IMR-90 (cell line): ENCODE results near the gene SAMD8. TPM values are rescaled to one million over a fixed set of nuclear protein-coding genes. Genes with fewer than 3 reads are reported as not detected.

Source experiments
- ATAC-seq: fragments of 200-7000 bp; cut with Tn5 transposase; 2 replicates; pipeline ENCODE4 v1.9.1; 2020; ENCODE audit warnings: low read depth, mild to moderate bottlenecking, moderate library complexity
- BruUV-seq: library from RNA; stranded (reverse); fragments of 400-500 nt; replicated peaks from 2 replicates; lab custom pipeline; 2021; lab: Mats Ljungman, UMichigan
- CTCF ChIA-PET: fragments of 300-600 bp; formaldehyde crosslinking; extraction: SDS; loops from one replicate; lab custom pipeline; 2021; ENCODE audit warnings: antibody characterized with exemption; lab: Yijun Ruan, JAX
- POLR2A ChIA-PET: fragments of 300-600 bp; sonication (Branson Sonifier 250); formaldehyde crosslinking; loops from one replicate; lab custom pipeline; 2022; ENCODE audit warnings: antibody characterized with exemption; ENCODE audit not compliant: unreplicated experiment; lab: Charles Lee
- DNase-seq: peaks from one replicate; pipeline ENCODE4 v3.0.0; 2013
- H2AFZ ChIP-seq: replicated peaks from 2 replicates; pipeline ENCODE3; 2013; ENCODE audit warnings: low read length, mild to moderate bottlenecking; ENCODE audit not compliant: poor library complexity
- H2AK5ac ChIP-seq: 2 replicates; pipeline ENCODE4 v1.6.1; 2013; ENCODE audit warnings: low read depth, low read length, inconsistent platforms
- H2AK9ac ChIP-seq: replicated peaks from 2 replicates; pipeline ENCODE3; 2013; ENCODE audit warnings: mild to moderate bottlenecking, low read depth, low read length, moderate library complexity; ENCODE audit not compliant: poor library complexity
- H2BK120ac ChIP-seq: 2 replicates; pipeline ENCODE4 v1.6.1; 2013; ENCODE audit warnings: low read depth, low read length, inconsistent platforms
- H2BK15ac ChIP-seq: 3 replicates; pipeline ENCODE4 v1.6.1; 2013; ENCODE audit warnings: low read depth, low read length, inconsistent platforms
- H2BK20ac ChIP-seq: 2 replicates; pipeline ENCODE4 v1.6.1; 2013; ENCODE audit warnings: low read depth, mild to moderate bottlenecking, inconsistent platforms, low read length, moderate library complexity
- H2BK5ac ChIP-seq: 2 replicates; pipeline ENCODE4 v1.6.1; 2013; ENCODE audit warnings: mild to moderate bottlenecking, low read depth, low read length, inconsistent platforms; ENCODE audit not compliant: poor library complexity, severe bottlenecking
- H3K14ac ChIP-seq: replicated peaks from 2 replicates; pipeline ENCODE4 v1.6.1; 2013; ENCODE audit warnings: low read depth, low read length, inconsistent platforms
- H3K18ac ChIP-seq: 2 replicates; pipeline ENCODE4 v1.6.1; 2013; ENCODE audit warnings: low read depth, low read length, control low read depth
- H3K23ac ChIP-seq: 2 replicates; pipeline ENCODE4 v1.6.1; 2013; ENCODE audit warnings: low read depth, low read length, inconsistent platforms
- H3K27ac ChIP-seq: 2 replicates; pipeline ENCODE4 v1.5.1; 2013; ENCODE audit warnings: mild to moderate bottlenecking, control low read depth, low read length; ENCODE audit not compliant: insufficient read depth
- H3K27me3 ChIP-seq: 2 replicates; pipeline ENCODE4 v1.6.1; 2013; ENCODE audit warnings: low read length; ENCODE audit not compliant: control insufficient read depth, insufficient read depth
- H3K36me3 ChIP-seq: 2 replicates; pipeline ENCODE4 v1.6.1; 2013; ENCODE audit warnings: low read length, mixed read lengths; ENCODE audit not compliant: control insufficient read depth, insufficient read depth
- H3K4ac ChIP-seq: 2 replicates; pipeline ENCODE4 v1.6.1; 2013; ENCODE audit warnings: low read depth, low read length, inconsistent platforms
- H3K4me1 ChIP-seq: 2 replicates; pipeline ENCODE4 v1.6.1; 2013; ENCODE audit warnings: low read length, mixed read lengths; ENCODE audit not compliant: control insufficient read depth, insufficient read depth
- H3K4me2 ChIP-seq: 2 replicates; pipeline ENCODE4 v1.6.1; 2013; ENCODE audit warnings: low read depth, mild to moderate bottlenecking, control low read depth, low read length, moderate library complexity
- H3K4me3 ChIP-seq: 2 replicates; pipeline ENCODE4 v1.5.1; 2013; ENCODE audit warnings: low read depth, mild to moderate bottlenecking, control low read depth, low read length, moderate library complexity; ENCODE audit not compliant: insufficient read depth
- H3K56ac ChIP-seq: 2 replicates; pipeline ENCODE4 v1.6.1; 2013; ENCODE audit warnings: low read length, inconsistent platforms; ENCODE audit not compliant: insufficient read depth; ENCODE audit errors: extremely low read depth
- H3K79me1 ChIP-seq, 2 experiments: 2 replicates each; pipeline ENCODE4 v1.6.1; 2013; ENCODE audit warnings: low read length in 2 of 2, inconsistent platforms in 1 of 2, low read depth in 1 of 2
- H3K9ac ChIP-seq: 2 replicates; pipeline ENCODE4 v1.6.1; 2013; ENCODE audit warnings: low read depth, low read length, control low read depth
- H3K9me1 ChIP-seq: 2 replicates; pipeline ENCODE4 v1.6.1; 2013; ENCODE audit warnings: low read length, inconsistent platforms; ENCODE audit not compliant: insufficient read depth
- H3K9me3 ChIP-seq: 2 replicates; pipeline ENCODE4 v1.6.1; 2013; ENCODE audit warnings: low read length; ENCODE audit not compliant: control insufficient read depth, insufficient read depth
- H4K20me1 ChIP-seq: 2 replicates; pipeline ENCODE4 v1.6.1; 2013; ENCODE audit warnings: low read length, inconsistent platforms; ENCODE audit not compliant: insufficient read depth
- H4K5ac ChIP-seq: 2 replicates; pipeline ENCODE4 v1.6.1; 2013; ENCODE audit warnings: mild to moderate bottlenecking, low read depth, low read length, control low read depth
- H4K8ac ChIP-seq, 2 experiments: 2 replicates each; pipeline ENCODE4 v1.6.1; 2013; ENCODE audit warnings: low read depth in 2 of 2, low read length in 2 of 2, control low read depth in 1 of 2, inconsistent platforms in 1 of 2
- H4K91ac ChIP-seq: 2 replicates; pipeline ENCODE4 v1.6.1; 2013; ENCODE audit warnings: low read depth, low read length, inconsistent platforms; ENCODE audit not compliant: insufficient read depth
- BHLHE40 ChIP-seq: fragments of 150-350 bp; IDR thresholded peaks from 2 replicates; pipeline ENCODE4 v1.6.1; 2016; ENCODE audit warnings: mild to moderate bottlenecking, low read depth, low read length
- ELK1 ChIP-seq: fragments of 150-350 bp; IDR thresholded peaks from 2 replicates; pipeline ENCODE4 v1.6.1; 2016; ENCODE audit warnings: low read depth, mild to moderate bottlenecking, low read length, moderate library complexity, borderline replicate concordance
- FOS ChIP-seq: fragments of 150-350 bp; IDR thresholded peaks from 2 replicates; pipeline ENCODE4 v1.6.1; 2016; ENCODE audit warnings: low read depth, low read length
- MAFK ChIP-seq: IDR thresholded peaks from 2 replicates; pipeline ENCODE4 v1.6.1; 2012; ENCODE audit warnings: low read depth, low read length, improper control_type of control experiment
- MAZ ChIP-seq: IDR thresholded peaks from 2 replicates; pipeline ENCODE4 v1.6.1; 2012; ENCODE audit warnings: low read depth, mild to moderate bottlenecking, low read length, improper control_type of control experiment, moderate library complexity, borderline replicate concordance
- RCOR1 ChIP-seq: IDR thresholded peaks from 2 replicates; pipeline ENCODE4 v1.6.1; 2012; ENCODE audit warnings: mild to moderate bottlenecking, low read length, improper control_type of control experiment; ENCODE audit not compliant: insufficient replicate concordance
- RFX5 ChIP-seq: IDR thresholded peaks from 2 replicates; pipeline ENCODE4 v1.8.0; 2012; ENCODE audit warnings: low read depth, mild to moderate bottlenecking, low read length, moderate library complexity
- USF2 ChIP-seq: fragments of 150-350 bp; IDR thresholded peaks from 2 replicates; pipeline ENCODE4 v1.6.1; 2017; ENCODE audit warnings: mild to moderate bottlenecking, antibody characterized with exemption, low read length, low read depth
- WGBS, 2 experiments: methylation state at CpG; one replicate each; pipeline versions ENCODE4 v1.1.5 to v1.1.7; 2013; ENCODE audit warnings: missing lambda C conversion rate in 2 of 2; ENCODE audit not compliant: insufficient read length in 1 of 2; ENCODE audit errors: extremely low coverage in 2 of 2; 5-methylcytosine and 5-hydroxymethylcytosine counted together
- dilution Hi-C: fragments of 300-500 bp; cut with HindIII; formaldehyde crosslinking; loops from one replicate; pipeline ENCODE4 v1.14.3; 2018; ENCODE audit warnings: low sequenced_read_pairs; ENCODE audit not compliant: unreplicated experiment
- in situ Hi-C: fragments of 300-500 bp; cut with MboI; formaldehyde crosslinking; loops from 3 replicates; pipeline ENCODE4 v1.14.3; 2019; ENCODE audit warnings: low sequenced_read_pairs, inconsistent platforms, mixed read lengths
- intact Hi-C: fragments of 100-400 bp; cut with micrococcal nuclease; formaldehyde crosslinking; loops from 2 replicates; pipeline ENCODE4 v1.10.0; 2022
- polyA plus RNA-seq, 3 experiments: library from polyadenylated mRNA; depleted of rRNA; stranded (reverse); fragments of >200 nt; gene quantifications; 2 replicates each; pipeline ENCODE4 v1.2.3, GENCODE V29; 2012; ENCODE audit warnings: low replicate concordance in 1 of 3
- total RNA-seq: library from RNA; depleted of rRNA; stranded (reverse); fragments of >200 nt; gene quantifications from 2 replicates; pipeline ENCODE4 v1.2.3, GENCODE V29; 2012

SAMD8 gene
- total and polyA plus RNA-seq, 2 of the 4 experiments (the other 2 are of a cell fraction), result 10.1 to 28.7 TPM

GRCh38 chr10:75181073-75181472 is 69.6 kb downstream of the SAMD8 start:
- Histone ChIP-seq H4K91ac (no peak overlapping the region), H2AK5ac (no peak overlapping the region), H3K4me2 (peak overlapping the region; percentile 26; the same call in 1 of the 2 replicates), H2BK120ac (no peak overlapping the region), H4K5ac (no peak overlapping the region), H3K23ac (0 out of 2 replicates have a peak overlapping the region, but pooled peaks have one; percentile 7), H2AK9ac (no peak overlapping the region), H3K27ac (peak overlapping the region; percentile 33; the same call in 1 of the 2 replicates), H2AFZ (no peak overlapping the region), H3K27me3 (no peaks in the 10 kb centered on the region), H3K9ac (no peak overlapping the region), H3K56ac (no peak overlapping the region), H2BK20ac (no peak overlapping the region; the same call in 1 of the 2 replicates), H2BK5ac (peak overlapping the region; percentile 57), H4K8ac (no peak overlapping the region), H2BK15ac (no peak overlapping the region), H3K9me1 (0 out of 2 replicates have a peak, but pooled peaks cover under 1% of the 10 kb centered on the region), H3K4me3 (no peak overlapping the region), H3K14ac (no peak overlapping the region), H3K4ac (no peak overlapping the region; the same call in 1 of the 2 replicates), H3K9me3 (no peaks in the 10 kb centered on the region), H3K18ac (0 out of 2 replicates have a peak overlapping the region, but pooled peaks have one; percentile 6), H3K4me1 (peaks cover 12% of the 10 kb centered on the region), H4K20me1 (0 out of 2 replicates have a peak, but pooled peaks cover 4% of the 10 kb centered on the region), H3K79me1 (peaks cover 6 to 30% of the 10 kb centered on the region in 2 experiments; a peak in 3 of 4 replicates), H3K36me3 (peaks cover 10% of the 10 kb centered on the region)
- in situ Hi-C loops, result no loop called here
- DNase-seq (peak; percentile 12), ATAC-seq (no peak)
- dilution Hi-C loops, result no loop called here
- no peak for TF ChIP-seq BHLHE40
- no peak for TF ChIP-seq MAZ
- TF ChIP-seq ELK1, result no peak
- TF ChIP-seq MAFK, result peak; percentile 73
- no peak for TF ChIP-seq RCOR1
- TF ChIP-seq RFX5, result no peak
- TF ChIP-seq FOS, result no peak
- no peak for TF ChIP-seq USF2
- no CpG with 5 or more reads among the region's 1 CpG for WGBS, 2 experiments
- no TSS peak for BruUV-seq
- ChIA-PET POLR2A (no interaction called here), CTCF (no interaction called here)
- intact Hi-C loops, result loop anchor here (5.0 kb wide), 1 partner anchor 69 kb away; the partner anchor contains the start of gene SAMD8
